HG03469 (cell line): ENCODE data around the gene VPS54.
A peak's percentile ranks its signal among the peaks of the same experiment; 100 is the strongest.

Experiments used
- ATAC-seq: cut with Tn5 transposase; IDR thresholded peaks from one replicate; pipeline ENCODE4 v1.9.1; 2021; ENCODE audit warnings: mild to moderate bottlenecking, moderate library complexity, moderate number of reproducible peaks; ENCODE audit not compliant: unreplicated experiment

Gene VPS54, protein sequence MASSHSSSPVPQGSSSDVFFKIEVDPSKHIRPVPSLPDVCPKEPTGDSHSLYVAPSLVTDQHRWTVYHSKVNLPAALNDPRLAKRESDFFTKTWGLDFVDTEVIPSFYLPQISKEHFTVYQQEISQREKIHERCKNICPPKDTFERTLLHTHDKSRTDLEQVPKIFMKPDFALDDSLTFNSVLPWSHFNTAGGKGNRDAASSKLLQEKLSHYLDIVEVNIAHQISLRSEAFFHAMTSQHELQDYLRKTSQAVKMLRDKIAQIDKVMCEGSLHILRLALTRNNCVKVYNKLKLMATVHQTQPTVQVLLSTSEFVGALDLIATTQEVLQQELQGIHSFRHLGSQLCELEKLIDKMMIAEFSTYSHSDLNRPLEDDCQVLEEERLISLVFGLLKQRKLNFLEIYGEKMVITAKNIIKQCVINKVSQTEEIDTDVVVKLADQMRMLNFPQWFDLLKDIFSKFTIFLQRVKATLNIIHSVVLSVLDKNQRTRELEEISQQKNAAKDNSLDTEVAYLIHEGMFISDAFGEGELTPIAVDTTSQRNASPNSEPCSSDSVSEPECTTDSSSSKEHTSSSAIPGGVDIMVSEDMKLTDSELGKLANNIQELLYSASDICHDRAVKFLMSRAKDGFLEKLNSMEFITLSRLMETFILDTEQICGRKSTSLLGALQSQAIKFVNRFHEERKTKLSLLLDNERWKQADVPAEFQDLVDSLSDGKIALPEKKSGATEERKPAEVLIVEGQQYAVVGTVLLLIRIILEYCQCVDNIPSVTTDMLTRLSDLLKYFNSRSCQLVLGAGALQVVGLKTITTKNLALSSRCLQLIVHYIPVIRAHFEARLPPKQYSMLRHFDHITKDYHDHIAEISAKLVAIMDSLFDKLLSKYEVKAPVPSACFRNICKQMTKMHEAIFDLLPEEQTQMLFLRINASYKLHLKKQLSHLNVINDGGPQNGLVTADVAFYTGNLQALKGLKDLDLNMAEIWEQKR

GRCh38 chr2:64019083-64019974 is at the start of gene VPS54:
Gene VPS54 (minus strand): TSS chr2:64019428. CDS start chr2:63983999, 35,429 bp downstream.
- ATAC-seq: peak; percentile 31

GRCh38 chr2:64067326-64067725 is 48.1 kb upstream of the VPS54 start:
- ATAC-seq: no peak

DNA sequence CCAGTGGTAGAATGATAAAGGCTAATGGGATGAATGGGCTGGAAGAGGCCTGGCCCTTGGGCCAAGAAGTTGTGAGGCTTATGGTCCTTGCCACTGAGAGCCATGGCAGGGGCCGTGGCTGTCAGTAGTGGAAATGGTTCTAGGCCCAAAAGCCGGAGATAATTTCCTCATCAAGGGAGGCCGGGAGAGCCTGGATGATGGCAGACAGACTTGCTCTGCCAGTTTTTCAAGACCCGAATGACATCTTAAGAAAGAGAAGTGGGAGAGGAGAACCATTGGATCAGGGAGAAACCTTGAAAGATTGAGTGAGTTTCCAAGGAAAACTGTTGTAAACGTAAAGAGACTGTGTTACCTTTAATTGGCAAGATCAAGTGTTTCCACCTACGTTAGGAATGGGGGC is 46.3 kb upstream of the VPS54 start:
- ATAC-seq: no peak

GRCh38 chr2:64063924-64064331 is 44.7 kb upstream of the VPS54 start:
- ATAC-seq: no peak

DNA sequence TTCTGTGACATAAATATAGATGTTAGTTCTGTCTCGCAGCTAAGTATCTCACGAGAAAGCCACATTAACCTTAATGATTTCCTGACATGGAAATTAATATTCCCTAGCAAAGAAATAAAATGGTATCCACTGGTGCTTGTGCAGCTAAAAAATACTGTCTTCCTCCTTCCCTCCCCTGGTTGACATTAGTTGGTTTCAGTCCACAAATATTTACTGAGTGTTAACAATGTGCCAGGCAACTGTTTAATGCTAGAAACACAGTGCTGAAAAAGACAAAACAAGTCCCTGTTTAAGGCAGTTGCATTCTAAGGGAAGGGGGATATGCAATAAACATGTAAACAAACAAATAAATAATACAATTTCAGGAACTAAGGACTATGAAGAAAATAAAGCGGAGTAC is 44.2 kb upstream of the VPS54 start:
- no peak for ATAC-seq

GRCh38 chr2:64062840-64063239 is 43.6 kb upstream of the VPS54 start:
- ATAC-seq: no peak

DNA sequence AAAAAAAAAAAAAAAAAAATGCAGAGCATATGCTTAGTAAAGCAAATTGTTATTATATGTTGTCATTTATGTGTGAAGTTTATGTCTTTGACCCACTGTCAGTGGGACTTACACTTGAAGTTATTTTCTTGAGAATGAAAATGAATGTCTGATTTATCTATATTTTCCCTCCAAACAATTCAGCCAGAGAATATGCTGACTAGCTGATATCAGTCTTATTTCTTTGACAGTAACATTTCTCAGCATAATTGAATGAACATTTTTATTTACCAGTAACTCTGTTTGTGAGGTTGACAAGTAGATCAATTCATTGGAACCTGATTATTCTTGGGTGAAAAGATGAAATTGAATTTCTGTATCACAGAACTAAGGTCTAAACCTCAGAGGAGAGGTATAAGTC is 40.0 kb upstream of the VPS54 start:
- no peak for ATAC-seq

- ATAC-seq: no peak
These were observed 36.8 kb upstream of the VPS54 start for GRCh38 chr2:64056021-64056420.

GRCh38 chr2:64054161-64054915 is 35.1 kb upstream of the VPS54 start:
- ATAC-seq: no peak

DNA sequence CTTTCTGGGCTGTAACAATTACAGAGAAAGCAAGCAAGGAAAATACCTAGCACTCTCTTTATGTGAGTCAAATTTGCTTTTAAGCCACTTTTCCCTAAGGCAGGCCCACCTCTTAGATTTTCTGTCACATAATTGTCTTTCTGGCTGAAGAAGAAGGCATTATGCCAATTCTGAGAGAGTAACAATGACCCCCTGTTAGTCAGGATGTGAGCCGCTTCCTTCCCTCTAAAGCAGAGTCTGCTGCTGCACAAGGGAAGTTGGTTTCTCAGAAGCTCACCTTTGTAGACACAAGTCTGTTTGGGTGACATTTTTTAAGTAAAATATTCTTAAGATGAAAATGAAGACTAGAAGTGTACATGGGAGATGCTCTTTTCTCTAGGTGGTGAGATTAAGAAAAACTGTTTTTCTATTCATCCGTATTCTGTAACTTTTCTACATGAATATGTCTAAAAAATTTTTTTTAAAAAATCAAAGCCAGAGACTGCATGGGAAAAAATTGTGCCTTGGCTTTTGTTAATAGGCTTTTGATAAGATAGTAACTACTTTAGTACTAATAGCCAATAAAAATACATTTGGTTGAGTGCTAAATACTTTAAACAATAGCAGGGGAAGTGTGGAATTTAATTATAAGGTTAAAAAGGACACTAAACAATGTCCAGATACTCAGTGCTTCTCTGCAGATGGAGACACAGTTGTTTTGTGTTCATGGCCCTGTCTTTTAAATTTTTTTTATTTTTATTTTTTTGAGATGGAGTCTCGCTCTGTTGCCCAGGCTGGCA is 33.4 kb upstream of the VPS54 start:
- ATAC-seq: no peak

- ATAC-seq: peak; percentile 74
These were observed 30.5 kb upstream of the VPS54 start for GRCh38 chr2:64049633-64050220.

DNA sequence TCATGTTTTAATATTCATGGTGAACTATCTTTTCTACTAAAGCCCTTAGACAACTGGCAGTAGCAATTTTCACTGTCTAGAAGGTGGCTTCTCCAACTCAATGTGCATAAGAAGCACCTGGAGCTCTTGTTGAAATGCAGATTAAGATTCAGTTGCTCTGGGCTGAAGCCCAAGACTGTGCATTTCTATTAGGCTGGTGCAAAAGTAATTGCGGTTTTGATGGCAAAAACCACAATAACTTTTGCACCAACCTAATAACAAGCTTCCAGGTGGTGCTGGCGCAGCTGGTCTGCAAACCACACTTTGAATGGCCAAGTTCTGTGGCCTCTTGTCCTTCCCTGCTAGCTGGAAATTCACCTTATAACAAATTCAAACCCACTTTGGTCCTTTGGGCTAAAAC is 26.7 kb upstream of the VPS54 start:
- no peak for ATAC-seq

DNA sequence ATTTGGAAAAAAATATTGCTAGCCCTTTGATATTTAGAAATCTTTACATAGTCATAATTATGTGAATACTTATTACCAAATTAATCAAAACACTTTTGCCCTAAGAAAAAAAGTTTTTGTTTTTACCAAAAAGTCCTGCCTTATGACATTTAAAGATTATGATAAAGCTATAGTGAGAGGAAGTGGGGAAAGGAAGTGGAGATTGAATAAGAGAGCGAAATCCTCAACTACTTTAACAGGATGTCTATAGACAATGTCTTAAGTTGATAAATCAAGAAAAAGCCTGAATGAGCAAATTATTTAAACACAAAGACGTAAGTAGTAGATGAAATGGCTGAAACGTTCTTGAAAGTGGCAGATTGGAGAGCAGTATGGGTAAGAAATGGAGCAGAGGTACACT is 20.9 kb upstream of the VPS54 start:
- ATAC-seq: no peak

- peak; percentile 98 for ATAC-seq
These were observed 16.9 kb upstream of the VPS54 start for GRCh38 chr2:64036034-64036705.

- ATAC-seq: no peak
These were observed 16.1 kb upstream of the VPS54 start for GRCh38 chr2:64035072-64035942.

DNA sequence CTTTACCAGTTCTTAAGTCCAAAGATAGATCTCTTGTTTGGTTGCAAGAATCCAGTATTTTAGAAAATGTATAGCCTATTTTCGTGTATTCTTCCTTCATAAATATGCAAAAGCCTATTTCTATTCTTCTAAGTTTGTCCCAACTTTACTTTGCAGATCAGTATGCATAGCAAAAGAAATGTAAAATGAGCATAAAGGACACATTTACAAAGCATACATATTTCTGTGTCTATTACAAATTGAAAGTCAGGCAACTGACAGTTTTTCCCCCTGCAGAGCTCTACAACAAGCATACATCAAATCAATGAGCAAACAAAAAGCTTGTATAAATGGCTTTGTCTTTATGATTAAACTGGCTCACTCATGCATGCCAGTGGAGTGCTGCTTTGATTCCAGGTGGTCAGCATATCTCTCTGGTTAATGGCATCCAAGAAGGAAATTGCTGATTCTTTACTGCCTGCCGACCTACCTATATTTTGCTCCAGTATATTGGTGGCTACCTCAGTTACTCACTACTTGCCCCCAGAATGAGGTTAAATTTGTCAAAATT is 10.0 kb upstream of the VPS54 start:
- ATAC-seq: no peak

- no peak for ATAC-seq
These were observed 6.5 kb upstream of the VPS54 start for GRCh38 chr2:64025741-64026140.
